ENCODE results near the gene SCGB1D4.

Gene SCGB1D4

DNA sequence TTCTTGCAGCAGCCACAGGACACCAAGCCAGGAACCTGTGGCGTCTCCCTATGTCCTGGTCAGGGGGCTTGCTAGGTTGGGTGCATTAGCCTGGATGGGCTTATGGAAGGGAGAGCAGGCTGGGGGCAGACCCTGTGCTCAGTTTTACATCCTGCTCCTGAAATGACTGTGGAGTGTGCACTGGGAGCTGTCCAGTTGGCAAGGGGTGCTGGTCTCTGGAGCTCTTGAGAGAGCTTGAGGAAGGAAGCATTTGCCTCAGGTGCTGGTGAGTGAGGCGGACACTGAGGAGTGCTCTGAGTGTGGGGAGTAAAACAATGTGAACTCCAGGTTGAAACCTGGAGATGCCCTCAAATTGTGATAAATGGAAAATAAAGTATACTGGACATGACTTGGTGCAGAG, 3.4 kb downstream of the SCGB1D4 start:
- H3K27ac ChIP-seq = no peak overlapping the region
- no peak for DNase-seq (ENCODE audit: low read depth, low spot score)

DNA sequence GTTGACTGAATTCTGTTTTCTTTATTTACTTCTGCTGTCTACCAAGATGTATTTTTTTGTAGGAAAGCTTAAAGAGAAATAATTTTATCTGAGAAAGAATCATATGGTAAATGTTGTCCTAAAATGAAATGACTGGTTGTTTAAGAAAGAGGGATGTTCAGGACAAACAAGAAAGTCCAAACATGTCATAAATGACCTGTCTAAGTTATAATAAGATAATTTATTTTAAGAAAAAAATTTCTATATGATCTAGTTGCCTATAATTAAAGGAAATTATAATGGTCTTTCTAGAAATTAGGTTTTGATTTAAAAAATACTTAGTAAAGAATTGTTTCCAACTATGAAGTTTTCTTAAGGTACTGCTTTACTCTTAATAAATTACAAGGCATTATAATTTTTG, 18.4 kb downstream of the SCGB1D4 start:
- no peak overlapping the region for H3K27ac ChIP-seq
- no peak for DNase-seq (ENCODE audit: low read depth, low spot score)

- no peak overlapping the region for H3K27ac ChIP-seq
- no peak for DNase-seq (ENCODE audit: low read depth, low spot score)
Observed at GRCh38 chr11:62273789-62274275, 25.0 kb downstream of the SCGB1D4 start.

DNA sequence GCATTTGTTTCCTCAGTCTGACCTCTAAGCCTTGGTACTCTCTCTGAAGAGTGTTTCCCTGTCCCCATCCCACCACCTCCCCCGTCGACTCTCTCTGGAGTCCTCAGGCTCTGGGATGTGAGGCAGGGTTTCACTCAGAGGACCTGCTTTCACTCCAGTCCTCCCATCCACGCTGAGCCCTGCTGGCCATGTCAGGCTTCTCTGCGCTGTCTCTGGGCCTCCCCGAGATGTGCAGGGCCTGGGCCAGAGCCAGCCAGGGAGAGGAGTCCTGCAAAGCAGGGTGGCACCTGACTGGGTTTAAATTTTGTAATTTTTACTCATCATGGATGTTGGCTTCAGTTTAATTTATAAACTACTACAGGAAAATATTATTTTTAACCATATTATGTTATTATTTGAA, 25.6 kb downstream of the SCGB1D4 start:
- no peak for DNase-seq (ENCODE audit: low read depth, low spot score)
- no peak overlapping the region for H3K27ac ChIP-seq

- DNase-seq (ENCODE audit: low read depth, low spot score) = peak; percentile 27
Observed at GRCh38 chr11:62269654-62270278, 29.1 kb downstream of the SCGB1D4 start, which contains the start of gene SCGB2A2. SCGB2A2 (plus strand) TSS chr11:62270158; CDS start chr11:62270217, 59 bp downstream.

GRCh38 chr11:62267576-62267975, 31.3 kb downstream of the SCGB1D4 start:
- DNase-seq (ENCODE audit: low read depth, low spot score) = no peak
- no peak overlapping the region for H3K27ac ChIP-seq

More at GRCh38 chr11:62269654-62270278, 29.1 kb downstream of the SCGB1D4 start, which contains the start of gene SCGB2A2:
- no peak within 1 kb of the TSS for H3K27ac ChIP-seq

DNA sequence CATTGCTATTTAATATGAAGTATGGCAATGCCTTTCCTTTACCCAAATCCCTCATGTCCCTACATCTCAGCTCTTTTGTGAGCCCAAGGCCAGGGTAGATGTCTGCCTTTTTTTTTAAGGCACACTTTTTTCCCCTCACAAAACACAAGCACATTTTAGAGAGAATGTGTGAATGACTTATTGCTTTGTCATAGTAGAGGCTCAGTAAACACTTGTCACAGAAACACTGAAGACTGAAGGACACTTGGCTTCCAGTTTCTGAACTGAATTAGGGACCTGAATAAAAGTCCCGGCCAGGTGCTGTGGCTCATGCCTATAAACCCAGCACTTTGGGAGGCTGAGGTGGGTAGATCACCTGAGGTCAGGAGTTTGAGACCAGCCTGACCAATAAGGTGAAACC, 31.8 kb downstream of the SCGB1D4 start:
- H3K27ac ChIP-seq = no peak overlapping the region
- no peak for DNase-seq (ENCODE audit: low read depth, low spot score)

DNA sequence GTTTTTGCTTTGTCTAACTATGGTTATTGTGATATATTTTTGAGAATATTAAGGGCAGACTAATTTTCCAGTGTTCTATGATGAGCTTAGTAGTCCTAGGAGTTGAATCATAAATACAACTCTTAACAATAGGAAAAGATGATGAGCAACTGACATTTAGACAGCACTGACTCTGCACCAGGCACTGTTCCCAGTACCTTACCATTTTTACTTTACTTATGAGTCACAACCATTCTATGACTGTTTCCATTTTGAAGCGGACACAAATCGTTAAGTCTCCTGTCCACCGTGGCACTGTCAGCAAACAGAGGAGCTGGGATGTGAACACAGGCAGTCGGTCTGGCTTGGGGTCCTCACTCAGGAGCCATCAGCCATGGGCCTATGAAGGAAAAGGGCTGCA, 32.3 kb downstream of the SCGB1D4 start:
- DNase-seq (ENCODE audit: low read depth, low spot score) = no peak

GRCh38 chr11:62264004-62264403, 34.9 kb downstream of the SCGB1D4 start:
- no peak for DNase-seq (ENCODE audit: low read depth, low spot score)
- peak overlapping the region; percentile 23 for H3K27ac ChIP-seq

More for the DNA sequence above, 32.3 kb downstream of the SCGB1D4 start:
- peak overlapping the region; percentile 4 for H3K27ac ChIP-seq

DNA sequence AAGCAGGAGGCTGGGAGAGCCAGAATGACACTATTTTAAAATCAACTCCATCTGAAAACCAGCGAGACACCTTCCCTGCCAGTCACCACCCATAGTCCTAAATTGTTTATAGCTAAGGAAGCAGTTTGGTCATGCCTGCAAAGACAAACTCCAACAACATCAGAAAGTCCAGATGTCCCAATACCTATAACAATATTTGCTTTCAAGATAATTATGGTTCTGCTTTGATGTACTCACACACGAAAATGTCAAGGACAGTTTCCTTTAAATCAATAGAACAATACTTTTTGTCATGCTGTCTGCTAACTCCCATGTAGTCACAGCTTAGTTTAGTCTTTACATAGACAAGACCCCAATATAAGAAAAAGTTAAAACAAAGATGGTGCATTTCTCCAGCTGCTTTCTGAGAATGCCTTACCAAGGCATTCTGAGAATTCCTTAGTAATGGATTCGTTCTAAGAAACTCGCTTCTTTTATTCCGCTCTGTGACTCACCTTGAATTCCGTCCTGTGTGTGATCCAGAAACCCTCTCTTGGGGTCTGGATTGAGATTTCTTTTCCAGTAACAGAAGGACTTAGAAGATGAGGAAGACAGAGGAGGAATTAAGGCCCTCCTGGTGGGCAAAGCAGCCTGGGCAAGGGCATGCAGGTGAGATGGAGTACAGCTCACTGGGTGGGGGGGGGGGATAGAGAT, 38.5 kb downstream of the SCGB1D4 start:
- DNase-seq (ENCODE audit: low read depth, low spot score) = no peak
- H3K27ac ChIP-seq = no peak overlapping the region

GRCh38 chr11:62256281-62256680, 42.6 kb downstream of the SCGB1D4 start:
- DNase-seq (ENCODE audit: low read depth, low spot score) = no peak
- H3K27ac ChIP-seq = no peak overlapping the region

- no peak overlapping the region for H3K27ac ChIP-seq
- no peak for DNase-seq (ENCODE audit: low read depth, low spot score)
Observed at GRCh38 chr11:62253999-62254542, 44.8 kb downstream of the SCGB1D4 start.

- H3K27ac ChIP-seq = no peak overlapping the region
- DNase-seq (ENCODE audit: low read depth, low spot score) = no peak
Observed at GRCh38 chr11:62251698-62252097, 47.2 kb downstream of the SCGB1D4 start.
